ENCODE results near the gene TEX53. TPM values are rescaled to one million over a fixed set of nuclear protein-coding genes. Genes with fewer than 3 reads are reported as not detected.

Gene TEX53
- total RNA-seq, 1 donor from 2014 or later, result not detected

DNA sequence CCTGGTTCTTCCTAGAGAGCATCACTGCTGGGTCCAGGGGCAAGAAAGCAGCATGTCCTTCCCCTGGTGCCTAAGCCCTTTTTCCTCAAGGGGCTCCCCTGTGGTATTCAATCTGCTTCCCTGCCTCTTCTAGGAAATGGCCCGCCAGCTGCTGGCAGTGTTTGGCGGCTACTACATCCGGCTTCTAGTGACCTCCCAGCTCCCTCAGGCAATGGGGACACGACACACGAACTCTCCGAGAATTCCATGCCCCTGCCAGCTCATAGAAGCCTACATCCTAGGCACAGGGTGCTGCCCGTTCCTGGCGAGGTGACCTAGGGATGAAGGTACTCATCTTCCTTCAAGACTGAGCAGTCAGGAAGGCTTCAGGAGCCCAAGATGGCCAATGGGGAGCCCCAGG, 14.6 kb downstream of the TEX53 start:
- DNase-seq (ENCODE audit: low spot score) (no peak), ATAC-seq (no peak)

- DNase-seq (ENCODE audit: low spot score) (no peak), ATAC-seq (no peak)
Measured at GRCh38 chr9:114641967-114642366, 15.6 kb downstream of the TEX53 start.

GRCh38 chr9:114638404-114638803, 19.2 kb downstream of the TEX53 start:
- no peak for DNase-seq (ENCODE audit: low spot score)
- ATAC-seq, result no peak

DNA sequence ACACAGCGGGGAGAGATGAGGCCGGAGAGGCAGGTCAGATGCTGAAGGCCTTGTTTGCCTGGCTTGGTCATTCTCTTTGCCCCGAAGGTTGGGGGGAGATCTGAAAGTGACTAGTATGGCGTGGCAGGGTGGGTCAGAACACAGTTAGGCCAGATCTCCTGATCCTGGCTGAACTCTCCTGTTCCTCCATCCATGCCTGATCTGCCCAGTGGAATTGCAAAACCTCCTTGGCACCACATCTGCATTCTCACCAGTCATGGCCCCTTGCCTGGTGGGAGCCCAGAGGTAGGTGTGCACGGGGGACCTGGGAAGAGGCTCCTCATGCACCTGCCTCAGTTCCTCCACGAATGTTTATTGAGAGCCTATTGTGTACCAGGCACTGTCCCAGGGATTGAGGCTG, 23.2 kb downstream of the TEX53 start:
- DNase-seq (ENCODE audit: low spot score), result no peak
- peak; percentile 62 for ATAC-seq

GRCh38 chr9:114633438-114634089, 24.0 kb downstream of the TEX53 start:
- no peak for DNase-seq (ENCODE audit: low spot score)
- no peak for ATAC-seq

DNA sequence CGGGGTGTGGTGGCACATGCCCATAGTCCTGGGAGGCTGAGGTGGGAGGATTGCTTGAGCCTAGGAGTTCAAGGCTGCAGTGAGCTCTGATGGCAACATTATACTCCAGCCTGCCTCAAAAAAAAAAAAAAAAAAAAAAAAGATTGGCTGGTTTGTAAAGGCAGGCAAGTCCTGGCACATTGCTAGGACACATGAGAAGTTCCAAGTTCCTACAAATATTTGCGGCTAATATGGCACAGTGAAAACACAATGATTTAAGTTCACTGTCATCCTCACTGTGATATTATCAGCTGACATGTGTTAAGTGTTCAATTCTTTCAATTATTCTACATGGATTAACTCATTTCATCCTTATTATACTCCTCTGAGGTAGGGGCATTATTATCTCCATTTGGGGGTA, 26.4 kb downstream of the TEX53 start:
- no peak for ATAC-seq

DNA sequence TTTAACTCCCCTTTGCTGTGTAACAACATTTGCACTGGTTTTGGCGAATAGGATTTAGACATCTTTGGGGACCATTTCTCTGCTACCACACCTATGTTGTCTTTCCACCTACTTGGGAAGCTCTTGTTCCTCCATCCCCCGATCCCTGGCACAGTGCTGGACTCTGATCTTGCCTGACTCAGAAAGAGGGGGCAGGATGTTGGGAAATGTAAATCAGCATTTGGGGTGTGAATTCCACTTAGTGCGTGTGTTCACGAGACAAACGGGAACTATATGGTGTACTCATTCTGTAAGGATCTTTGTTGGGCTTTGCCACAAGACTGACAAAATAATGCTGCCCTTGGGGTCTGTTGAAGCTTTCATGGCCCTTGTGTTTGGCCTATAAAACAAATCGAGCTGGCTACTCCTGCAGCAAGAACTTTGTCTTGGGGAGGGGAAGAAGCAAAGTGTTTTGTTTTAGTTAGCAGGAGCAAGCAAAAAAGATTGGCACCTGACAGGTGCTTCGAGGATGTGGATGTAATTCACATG, 28.0 kb downstream of the TEX53 start:
- ATAC-seq (no peak), DNase-seq (ENCODE audit: low spot score) (no peak)

More for the DNA sequence above, 26.4 kb downstream of the TEX53 start:
- DNase-seq (ENCODE audit: low spot score), result no peak

GRCh38 chr9:114627553-114627952, 30.1 kb downstream of the TEX53 start:
- DNase-seq (ENCODE audit: low spot score) (no peak), ATAC-seq (no peak)

GRCh38 chr9:114626415-114627020, 31.1 kb downstream of the TEX53 start:
- ATAC-seq (no peak), DNase-seq (ENCODE audit: low spot score) (no peak)

DNA sequence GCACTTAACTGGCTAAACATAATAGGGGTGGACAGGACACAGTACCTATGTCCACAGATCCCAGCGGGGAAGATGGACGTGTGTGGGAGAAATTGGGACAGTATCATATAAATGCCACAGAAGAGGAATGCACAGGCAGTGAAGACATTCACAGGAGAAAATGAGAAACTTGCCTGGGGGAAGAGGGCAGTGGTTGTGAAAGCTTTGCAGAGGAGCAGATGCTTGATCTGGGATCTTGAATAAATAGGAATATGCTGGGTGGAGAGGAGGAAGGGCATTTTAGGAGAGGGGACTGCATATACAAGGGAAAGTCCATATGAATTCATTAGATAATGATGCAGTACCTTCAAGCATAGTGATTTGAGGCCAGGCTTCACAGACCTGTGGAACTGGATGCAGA, 32.9 kb downstream of the TEX53 start:
- DNase-seq (ENCODE audit: low spot score) (no peak), ATAC-seq (no peak)

DNA sequence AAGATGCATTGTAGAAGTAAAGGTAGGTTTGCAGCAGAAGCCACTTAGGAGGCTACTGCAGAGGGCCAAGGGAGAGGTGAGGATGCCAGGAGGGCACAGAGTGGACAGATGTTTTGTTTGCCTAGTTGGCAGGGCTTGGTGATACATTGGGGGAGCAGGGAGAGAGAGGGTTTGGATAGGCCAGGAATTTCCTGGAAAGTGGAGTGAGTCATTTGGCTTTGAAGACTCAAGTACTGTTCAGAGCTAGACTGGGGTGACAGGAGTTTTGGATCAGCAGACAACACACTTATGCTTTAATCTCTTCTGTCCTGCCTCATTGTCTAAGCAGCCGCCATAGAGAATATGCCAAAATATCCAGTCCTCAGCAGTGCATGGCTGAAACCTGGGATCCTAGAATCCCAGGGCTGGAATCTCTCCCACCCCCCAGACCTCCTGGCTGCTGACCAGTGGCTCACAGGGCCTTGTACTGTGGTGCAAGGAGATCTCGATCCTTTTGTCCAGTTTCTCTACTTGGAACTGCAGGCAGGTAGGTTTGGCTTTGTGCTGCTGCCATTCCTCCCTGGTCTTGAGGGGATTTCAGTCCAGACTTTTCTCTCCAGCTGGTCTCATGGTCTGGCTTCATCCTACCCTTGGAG, 35.5 kb downstream of the TEX53 start:
- no peak for DNase-seq (ENCODE audit: low spot score)
- ATAC-seq, result peak; percentile 59

DNA sequence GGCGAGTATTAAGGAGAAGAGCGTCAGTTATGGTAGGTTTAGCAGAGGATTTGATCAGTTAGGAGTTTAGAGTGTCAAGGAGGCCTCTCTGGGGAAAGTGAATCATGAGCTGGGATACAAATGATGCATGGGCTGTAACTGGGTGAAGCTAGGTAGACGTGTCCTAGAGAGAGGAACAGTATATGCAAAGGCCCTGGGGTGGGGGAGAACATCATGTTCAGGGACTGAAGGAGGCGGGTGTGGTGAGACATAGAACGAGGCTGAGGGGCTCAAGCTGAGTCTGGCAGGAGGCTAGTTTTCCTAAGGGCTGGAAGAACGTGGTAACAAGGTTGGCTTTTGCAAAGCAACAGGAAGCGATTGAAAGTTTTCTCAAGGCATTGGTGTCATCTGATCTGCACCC, 36.0 kb downstream of the TEX53 start:
- ATAC-seq, result no peak
- no peak for DNase-seq (ENCODE audit: low spot score)

GRCh38 chr9:114619191-114619761, 38.3 kb downstream of the TEX53 start:
- no peak for DNase-seq (ENCODE audit: low spot score)
- ATAC-seq, result no peak

GRCh38 chr9:114616684-114617520, 40.7 kb downstream of the TEX53 start:
- ATAC-seq (peak; percentile 47), DNase-seq (ENCODE audit: low spot score) (peak; percentile 57)

DNA sequence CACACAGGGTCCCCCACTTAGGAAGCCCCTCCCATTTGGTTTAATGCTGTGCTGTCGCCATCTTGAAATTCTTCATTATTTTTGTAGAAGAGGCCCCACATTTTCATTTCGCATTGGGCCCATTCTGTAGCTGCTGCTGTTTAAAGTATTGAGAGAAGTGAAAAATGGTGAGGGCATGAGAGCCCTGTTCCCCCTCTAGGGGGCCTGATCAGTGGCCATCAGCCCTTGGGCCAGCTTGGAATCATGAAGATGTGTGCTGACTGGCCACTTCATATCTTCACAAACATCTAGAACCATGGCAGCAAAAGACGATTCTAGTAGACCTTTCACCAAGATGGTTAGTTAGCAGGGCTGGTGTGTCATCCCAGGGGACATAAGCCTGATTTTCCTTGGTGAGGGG, 43.2 kb downstream of the TEX53 start:
- DNase-seq (ENCODE audit: low spot score) (no peak), ATAC-seq (no peak)

- DNase-seq (ENCODE audit: low spot score) (no peak), ATAC-seq (no peak)
Measured at GRCh38 chr9:114613919-114614318, 43.7 kb downstream of the TEX53 start.

GRCh38 chr9:114613087-114613486, 44.5 kb downstream of the TEX53 start:
- no peak for DNase-seq (ENCODE audit: low spot score)

DNA sequence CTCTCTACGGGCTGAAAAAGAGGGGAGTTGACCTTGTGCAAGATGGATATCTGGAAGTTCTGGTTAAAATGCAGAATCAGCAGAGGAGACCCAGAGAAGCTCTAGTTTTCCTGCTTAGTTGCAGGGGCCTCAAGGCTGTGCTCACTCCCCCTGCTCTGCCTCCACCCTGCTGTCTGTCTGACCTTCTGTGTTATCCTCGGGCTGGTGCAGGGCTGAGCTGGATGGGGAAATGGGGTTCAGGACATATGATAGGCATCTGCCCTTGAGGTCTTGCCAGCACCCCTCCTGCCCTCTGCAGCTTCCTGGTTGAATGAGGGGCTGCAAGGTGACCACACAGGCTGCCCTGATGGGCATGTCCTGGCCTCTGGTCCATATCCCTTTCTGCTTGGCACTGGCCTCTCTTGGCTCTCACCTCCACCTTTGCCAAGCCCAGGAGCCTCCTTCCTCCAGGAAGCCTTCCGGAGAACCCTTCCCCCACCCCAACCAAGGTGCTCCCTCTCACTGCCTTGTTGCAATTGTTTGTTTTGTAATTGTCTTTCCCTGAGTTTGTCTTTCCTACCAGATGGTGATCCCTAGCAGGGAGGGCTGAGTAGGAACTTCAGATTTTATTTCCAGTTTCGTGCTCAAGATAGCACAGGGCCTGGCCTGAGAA, 45.2 kb downstream of the TEX53 start:
- DNase-seq (ENCODE audit: low spot score) (no peak), ATAC-seq (no peak)

More at GRCh38 chr9:114613087-114613486, 44.5 kb downstream of the TEX53 start:
- no peak for ATAC-seq

DNA sequence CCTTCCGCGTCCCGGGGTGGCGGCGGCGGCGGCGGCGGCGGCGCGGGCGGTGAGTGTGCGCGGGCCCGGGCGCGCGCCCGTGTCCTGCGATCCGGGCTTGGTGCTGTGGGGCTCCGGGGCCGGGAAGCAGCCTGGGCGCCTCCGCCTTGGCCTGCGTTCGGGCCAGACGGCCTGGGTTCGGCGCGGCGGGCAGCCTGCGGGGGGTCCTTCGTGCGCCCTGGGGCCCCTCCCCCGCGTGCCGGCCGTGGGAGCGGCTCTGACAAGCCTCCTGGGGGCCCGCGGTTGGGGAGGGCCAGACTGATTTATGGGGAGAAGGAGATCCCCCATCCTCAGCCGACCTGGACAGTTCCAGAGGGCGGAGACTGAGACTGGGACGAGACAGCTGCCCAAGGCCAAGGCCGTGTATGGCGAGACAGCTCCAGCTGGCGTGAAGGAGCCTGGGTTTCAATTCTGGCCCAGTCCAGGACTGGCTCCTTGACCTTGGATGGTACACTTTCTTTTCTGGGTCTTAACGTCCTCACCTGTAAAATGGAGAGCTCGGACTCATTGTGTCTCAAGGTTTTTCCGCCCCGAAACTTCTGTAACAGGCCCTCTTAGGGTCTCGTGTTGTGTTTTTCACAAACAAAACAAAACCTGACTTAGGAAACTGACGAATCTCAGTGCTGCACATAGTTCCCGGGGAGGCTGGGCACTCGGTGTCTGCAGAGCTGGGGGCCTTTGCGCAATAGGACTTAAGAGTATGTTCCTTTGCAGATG, 45.9 kb downstream of the TEX53 start:
- DNase-seq (ENCODE audit: low spot score) (peak; percentile 59), ATAC-seq (peak; percentile 75)

- no peak for DNase-seq (ENCODE audit: low spot score)
- no peak for ATAC-seq
Measured at GRCh38 chr9:114608525-114608796, 49.1 kb downstream of the TEX53 start.

Measured in left lobe of liver (tissue), 2 donors.